Measurements from ENCODE around the gene AKNAD1.

The AKNAD1 gene

GRCh38 chr1:108828074-108828961 is 28.6 kb downstream of the AKNAD1 start:
- TF ChIP-seq CTCF (IDR thresholded peaks at IDR 0.05; ENCODE audit: low read depth, low read length): peak; percentile 66
- DNase-seq (ENCODE audit: extremely low read depth, low read depth): no peak

- no peak for DNase-seq (ENCODE audit: extremely low read depth, low read depth)
- TF ChIP-seq CTCF (IDR thresholded peaks at IDR 0.05; ENCODE audit: low read depth, low read length): no peak
Measured at GRCh38 chr1:108826081-108826635, 30.7 kb downstream of the AKNAD1 start.

- TF ChIP-seq CTCF (IDR thresholded peaks at IDR 0.05; ENCODE audit: low read depth, low read length): no peak
- DNase-seq (ENCODE audit: extremely low read depth, low read depth): no peak
Measured at GRCh38 chr1:108824051-108824450, 32.8 kb downstream of the AKNAD1 start.

GRCh38 chr1:108823632-108824031 is 33.3 kb downstream of the AKNAD1 start:
- no peak for TF ChIP-seq CTCF (IDR thresholded peaks at IDR 0.05; ENCODE audit: low read depth, low read length)
- DNase-seq (ENCODE audit: extremely low read depth, low read depth): no peak

GRCh38 chr1:108819878-108820277 is 37.0 kb downstream of the AKNAD1 start:
- TF ChIP-seq CTCF (IDR thresholded peaks at IDR 0.05; ENCODE audit: low read depth, low read length): no peak
- DNase-seq (ENCODE audit: extremely low read depth, low read depth): no peak

GRCh38 chr1:108817811-108818210 is 39.1 kb downstream of the AKNAD1 start:
- no peak for DNase-seq (ENCODE audit: extremely low read depth, low read depth)
- TF ChIP-seq CTCF (IDR thresholded peaks at IDR 0.05; ENCODE audit: low read depth, low read length): no peak

- no peak for DNase-seq (ENCODE audit: extremely low read depth, low read depth)
- TF ChIP-seq CTCF (IDR thresholded peaks at IDR 0.05; ENCODE audit: low read depth, low read length): no peak
Measured at GRCh38 chr1:108817016-108817415, 39.9 kb downstream of the AKNAD1 start.
